ENCODE results near the gene CALHM3.

DNA sequence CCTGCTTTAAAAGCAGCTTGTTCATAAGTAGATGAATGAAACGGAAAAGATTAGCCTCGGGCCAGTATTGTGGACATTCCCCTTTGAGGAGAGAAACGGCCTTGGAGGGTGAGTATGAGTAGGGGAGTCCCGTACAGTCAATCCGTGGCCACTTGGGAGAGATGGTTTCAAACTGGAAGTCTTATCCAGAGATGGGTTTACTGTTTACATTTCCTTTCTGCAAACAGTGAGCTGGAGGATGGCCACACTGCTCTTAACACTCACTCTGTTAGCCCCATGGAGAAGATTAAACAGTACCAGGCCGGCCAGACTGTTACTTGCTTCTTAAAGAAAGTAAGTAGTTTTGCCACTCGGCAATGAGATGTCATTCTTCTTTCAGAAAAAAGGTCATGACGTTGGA, 47.1 kb downstream of the CALHM3 start:
- TF ChIP-seq POLR2A (IDR thresholded peaks at IDR 0.05; ENCODE audit: low read depth, low read length) (no peak), POLR2AphosphoS5 (IDR thresholded peaks at IDR 0.05; ENCODE audit: low read depth, low read length) (no peak)

Data from GM12891 (cell line).